Left colon (tissue), 2 donors: ENCODE data around the gene SETD2. TPM values are rescaled to one million over a fixed set of nuclear protein-coding genes. Genes with fewer than 3 reads are reported as not detected.

ENCODE experiments used
- ATAC-seq: fragments of 200-7000 bp; cut with Tn5 transposase; one replicate; pipeline ENCODE4 v1.9.1; 2020; ENCODE audit warnings: mild to moderate bottlenecking, moderate library complexity
- DNase-seq, 2 donors: peaks; one replicate each; pipeline ENCODE4 v3.0.0-alpha.2; 2020
- intact Hi-C, 2 donors: fragments of 100-400 bp; cut with DNase I in 1 of 2; cut with micrococcal nuclease in 1 of 2; formaldehyde crosslinking; loops; one replicate each; pipeline versions ENCODE4 v1.11.2 to v1.14.0; 2022; cut with DNase I, micrococcal nuclease
- total RNA-seq, 2 donors: library from RNA; stranded (reverse); fragmentation: NEBNext Ultra II Directional; extraction: Animal tissue kit (Norgen Biotek cat#: 25700); gene quantifications; one replicate each; pipeline ENCODE4 v1.2.1, GENCODE V29; 2021
- donor health status: DM: no; HTN: no; CAD: no.
- donor health status: DM: yes; HTN: yes; CAD: no.

SETD2 gene
- total RNA-seq, 2 donors from 2014 or later = 45.3 to 49.1 TPM

DNA sequence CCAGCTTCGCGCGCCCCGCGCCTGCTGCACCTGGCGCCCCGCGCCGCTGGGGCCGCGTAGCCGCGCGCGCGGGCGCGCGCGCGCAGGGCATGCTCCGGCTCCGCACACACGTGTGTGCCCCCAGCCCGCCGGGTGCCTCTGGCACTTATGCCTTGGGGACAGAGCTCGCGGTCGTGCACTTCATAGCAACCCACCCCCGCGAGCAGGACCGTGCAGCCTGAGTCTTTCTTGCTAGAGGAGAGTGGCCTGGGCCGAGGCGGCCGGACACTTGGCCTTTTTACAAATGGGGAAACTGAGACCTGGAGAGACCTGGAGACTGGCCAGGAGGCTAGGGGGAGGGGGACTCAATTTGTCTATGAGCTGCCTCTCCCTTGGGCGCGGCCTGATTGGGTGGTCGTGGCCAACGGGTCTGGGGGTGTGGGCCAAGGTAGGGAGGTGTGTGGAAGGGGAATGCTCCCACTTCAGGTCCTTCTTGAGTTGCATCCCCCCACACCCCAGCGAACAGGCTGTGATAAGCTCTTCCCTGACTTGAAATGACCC, 183.9 kb downstream of the SETD2 start:
- intact Hi-C loops = no loop called here
- no peak for ATAC-seq
- peak in 1 of 2 donors; percentile 66 for DNase-seq

DNA sequence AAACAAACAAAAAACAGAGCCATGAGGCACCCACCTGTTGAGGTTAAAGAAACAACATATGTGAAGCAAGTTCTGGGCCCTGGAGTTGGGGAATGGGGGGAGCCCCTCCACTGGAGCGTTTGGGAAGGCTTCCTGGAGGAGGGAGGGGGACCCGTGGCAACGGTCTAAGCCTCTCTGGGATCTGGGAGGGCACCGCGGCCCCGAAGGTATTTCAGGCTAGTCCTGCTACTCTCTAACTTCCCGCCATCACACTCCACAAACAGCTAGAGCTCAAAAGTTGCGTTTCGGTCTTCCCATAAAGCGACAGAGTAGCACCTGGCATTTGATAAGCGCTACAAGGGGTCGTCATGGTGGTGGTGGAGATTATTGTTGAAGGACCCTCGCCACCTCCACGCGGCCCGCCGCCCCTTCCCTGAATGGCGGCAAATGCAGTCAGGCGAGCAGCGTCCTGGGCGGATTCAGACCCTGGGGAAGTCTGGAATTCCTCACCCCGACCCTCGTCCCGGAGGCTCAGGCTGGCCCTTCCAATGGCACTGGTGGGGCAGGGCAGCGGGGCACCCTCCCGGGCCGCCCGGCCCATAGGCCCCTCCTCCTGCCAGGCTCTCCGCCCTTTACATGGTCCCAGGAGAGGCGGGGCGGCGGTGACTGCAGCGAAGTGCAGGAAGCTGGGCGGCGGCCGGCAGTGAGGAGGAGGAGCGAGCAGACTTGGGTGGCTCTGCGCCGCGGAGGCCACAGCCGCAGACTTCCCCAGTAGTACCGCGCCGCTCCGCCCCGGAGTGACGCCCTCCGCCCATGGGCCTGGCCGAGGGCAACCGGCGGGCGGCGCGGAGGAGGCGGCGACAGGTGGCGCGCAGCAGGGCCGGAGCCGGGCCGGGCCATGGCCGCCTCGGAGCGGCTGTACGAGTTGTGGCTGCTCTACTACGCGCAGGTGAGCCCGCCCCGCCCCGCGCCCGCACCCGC, 184.6 kb downstream of the SETD2 start, which contains the start of gene NBEAL2:
NBEAL2 (plus strand) TSS at position 682 of the 960 bp plus-strand sequence; CDS start at position 878, 196 bp downstream.
- ATAC-seq (peak; percentile 72), DNase-seq (peak; percentile 98 to 99)
- intact Hi-C loops = no loop called here

- intact Hi-C loops = no loop called here
- no peak for ATAC-seq
- DNase-seq = no peak
Measured at GRCh38 chr3:46978381-46978780, 185.5 kb downstream of the SETD2 start.

DNA sequence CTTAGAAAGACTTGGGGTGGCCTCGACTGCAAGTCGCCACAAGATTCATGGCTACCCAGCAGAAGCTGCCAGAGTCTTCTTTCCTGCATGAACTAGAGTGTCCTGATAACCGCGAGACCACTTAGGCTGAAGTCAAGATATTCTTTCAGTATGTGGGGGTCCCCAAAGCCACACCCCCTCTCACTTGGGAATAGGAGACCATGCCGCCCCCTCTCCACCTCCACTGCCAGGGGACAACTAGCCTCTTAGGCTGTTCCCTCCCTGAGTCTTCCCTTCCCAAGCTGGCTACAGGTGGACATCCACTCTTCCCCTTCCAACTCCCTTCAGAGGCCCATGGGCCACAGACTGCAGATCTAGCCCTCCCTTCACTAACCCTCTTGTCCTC, 186.1 kb downstream of the SETD2 start:
- intact Hi-C loops = no loop called here
- DNase-seq (no peak), ATAC-seq (no peak)

DNA sequence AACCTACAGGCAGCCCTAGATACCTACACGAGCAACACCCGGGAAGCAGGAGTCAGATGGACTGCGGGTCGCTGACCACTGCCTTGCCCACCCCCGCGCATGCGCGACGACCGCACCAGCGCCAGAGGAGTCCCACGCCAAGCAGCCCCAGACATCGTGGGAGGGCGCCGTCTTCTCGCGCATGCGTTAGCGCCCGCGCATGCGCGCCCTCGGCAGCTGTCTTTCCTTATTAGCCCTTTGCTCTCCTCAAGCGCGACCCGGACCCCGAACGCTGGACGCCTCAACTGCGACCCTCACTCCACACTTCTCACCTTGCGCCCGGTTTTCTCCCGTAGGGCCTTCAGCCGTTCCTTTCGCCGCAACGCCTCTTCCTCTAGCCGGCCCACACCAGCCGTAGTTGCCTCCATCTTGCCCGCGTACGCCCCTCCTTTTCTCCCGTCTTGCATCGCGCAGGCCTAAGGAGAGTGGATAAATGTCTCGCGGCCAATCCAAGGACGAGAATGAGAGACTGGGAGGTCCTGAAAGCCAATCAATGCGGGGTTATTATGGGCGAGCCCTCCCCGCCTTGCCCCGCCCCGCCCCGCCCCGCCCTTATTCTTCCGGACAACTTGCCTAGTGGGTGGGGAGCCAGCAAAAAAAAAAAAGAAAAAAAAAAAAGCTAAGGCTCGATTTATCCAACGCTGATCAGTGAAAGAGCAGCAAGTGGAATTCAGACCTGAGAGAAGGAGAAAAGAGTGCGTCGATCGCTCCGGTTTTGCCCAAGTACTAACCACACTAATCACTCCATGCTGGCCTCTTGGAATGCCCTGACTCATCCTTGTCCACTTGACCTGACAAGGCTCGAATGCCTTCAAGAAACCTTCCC, 187.4 kb downstream of the SETD2 start, which contains the start of gene CCDC12:
CCDC12 (minus strand) TSS at position 420 of the 865 bp plus-strand sequence; CDS start at position 407, 13 bp downstream.
- ATAC-seq = peak; percentile 71
- peak; percentile 93 to 97 for DNase-seq
- intact Hi-C loops = no loop called here

DNA sequence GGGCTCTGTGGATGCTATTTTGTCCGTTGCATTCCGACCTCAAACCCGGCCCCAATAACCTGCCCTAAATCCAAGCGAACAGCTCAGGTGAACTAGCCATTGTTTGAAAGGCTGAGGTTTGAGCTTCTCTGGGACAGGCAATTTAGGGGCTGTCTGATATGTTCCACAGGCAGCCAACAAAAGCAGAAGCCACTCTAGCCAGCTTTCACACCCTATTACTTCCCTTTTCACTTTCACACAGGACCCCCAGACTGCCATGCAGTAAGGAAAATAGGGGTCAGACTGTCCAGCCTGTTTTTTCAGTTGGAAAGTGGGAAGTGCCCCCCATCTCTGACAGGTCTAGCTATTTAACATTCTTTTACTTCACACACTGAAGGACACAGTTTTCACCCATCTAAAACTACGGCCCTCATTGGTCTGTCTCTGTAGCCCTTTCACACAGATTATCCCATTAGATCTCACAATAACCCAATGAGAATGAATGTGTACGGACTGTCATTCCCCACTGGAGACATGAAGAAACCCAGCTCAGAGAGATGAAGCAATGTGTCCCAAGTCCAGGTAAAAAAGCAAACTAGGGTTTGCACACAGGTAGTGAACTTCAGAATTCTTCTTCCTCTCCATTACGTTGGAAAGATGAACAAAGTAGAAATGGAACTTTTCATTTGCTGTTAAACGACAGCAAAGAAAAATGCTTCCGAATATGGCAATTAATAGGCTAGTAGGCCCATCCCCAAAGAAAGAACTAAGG, 189.3 kb downstream of the SETD2 start:
- intact Hi-C loops = no loop called here
- ATAC-seq (no peak), DNase-seq (no peak)

DNA sequence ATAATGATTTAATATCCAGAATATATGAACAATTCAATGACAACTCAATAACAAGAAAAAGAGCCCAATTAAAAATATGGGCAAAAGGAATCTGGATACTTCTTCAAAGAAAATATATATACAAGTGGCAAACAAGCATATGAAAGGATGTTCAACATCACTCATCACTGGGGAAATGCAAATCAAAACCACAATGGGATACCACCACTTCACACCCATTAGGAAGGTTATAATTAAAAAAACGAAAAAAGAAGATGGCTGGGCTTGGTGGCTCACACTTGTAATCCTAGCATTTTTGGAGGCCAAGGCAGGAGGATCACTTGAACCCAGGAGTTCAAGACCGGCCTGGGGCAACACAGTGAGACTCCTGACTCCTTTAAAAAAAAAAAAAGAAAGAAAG, 191.5 kb downstream of the SETD2 start:
- no peak for DNase-seq
- intact Hi-C loops = no loop called here
- no peak for ATAC-seq

DNA sequence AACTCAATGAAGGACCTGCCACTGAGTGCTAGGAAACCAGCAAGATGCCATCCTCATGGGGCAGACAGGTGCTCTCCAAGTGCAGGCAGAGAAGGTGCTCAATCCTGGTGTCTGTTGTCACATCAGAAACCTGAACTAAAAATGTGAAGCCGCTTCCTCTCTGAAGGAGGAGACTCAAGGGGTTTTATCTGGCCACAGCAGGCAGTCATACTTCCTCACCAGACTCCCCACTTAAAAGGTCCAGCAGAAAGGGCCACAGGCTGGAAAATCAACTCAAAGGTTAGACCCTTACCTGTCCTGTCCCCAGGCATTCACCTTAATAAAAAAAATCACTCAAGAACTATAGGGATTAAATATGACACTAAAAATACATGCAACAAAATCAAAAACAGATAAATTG, 192.2 kb downstream of the SETD2 start:
- intact Hi-C loops = no loop called here
- DNase-seq (no peak), ATAC-seq (no peak)

- ATAC-seq (peak; percentile 3), DNase-seq (no peak)
- intact Hi-C loops = no loop called here
Measured at GRCh38 chr3:46971151-46971550, 192.8 kb downstream of the SETD2 start.

GRCh38 chr3:46970391-46971091, 193.4 kb downstream of the SETD2 start:
- ATAC-seq (peak; percentile 80), DNase-seq (no peak)
- intact Hi-C loops = no loop called here

DNA sequence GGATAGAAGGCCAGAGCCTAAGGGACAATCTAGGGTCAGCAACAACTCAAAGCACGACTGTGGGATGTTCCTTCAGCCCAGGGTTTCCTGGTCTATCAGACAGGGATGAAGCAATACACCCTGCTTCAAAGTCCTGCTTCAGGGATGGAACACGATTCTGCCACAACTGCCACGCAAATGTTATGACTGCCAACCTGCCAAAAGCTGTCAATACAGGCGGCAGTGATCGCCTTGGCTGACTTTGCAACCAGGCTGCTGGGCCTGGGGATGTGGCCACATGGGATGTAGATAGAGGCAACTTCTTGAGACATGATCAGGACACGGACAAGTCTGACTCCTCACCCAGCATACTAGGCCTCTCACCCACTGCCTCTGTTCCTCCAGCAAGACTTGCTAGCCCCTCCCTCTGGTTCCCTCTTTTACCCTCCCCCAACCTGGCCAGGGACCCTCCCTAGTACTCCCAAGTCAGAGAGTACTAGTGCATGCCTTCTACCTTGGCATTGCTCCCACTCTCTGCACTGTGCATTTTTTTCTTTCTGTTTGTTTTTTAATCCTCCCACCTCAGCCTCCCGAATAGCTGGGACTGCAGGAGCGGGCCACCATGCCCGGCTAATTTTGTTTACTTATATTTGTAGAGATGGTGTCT, 195.0 kb downstream of the SETD2 start:
- DNase-seq (no peak), ATAC-seq (peak; percentile 35)
- intact Hi-C loops = no loop called here

DNA sequence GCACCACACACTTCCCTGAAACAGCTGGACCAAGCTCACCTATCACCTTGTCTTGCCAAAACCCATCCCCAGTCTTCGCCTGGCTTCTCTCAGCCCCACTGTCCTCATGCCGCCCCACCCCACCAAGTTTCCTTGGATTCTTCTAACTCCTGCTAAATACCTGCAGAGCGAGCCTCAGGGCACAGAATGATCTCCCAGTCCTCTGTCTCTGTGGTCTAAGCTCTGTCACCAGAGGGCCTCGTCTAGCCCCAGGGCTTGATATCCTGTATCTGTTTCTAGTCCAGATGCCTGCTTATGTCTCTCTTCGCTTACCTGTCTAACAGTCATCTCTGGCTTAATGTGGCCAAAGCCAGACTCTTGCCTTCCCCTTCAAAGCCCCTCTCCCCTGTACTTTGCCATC, 197.1 kb downstream of the SETD2 start:
- intact Hi-C loops = no loop called here
- DNase-seq (no peak), ATAC-seq (no peak)

Other genes starting within 250 kb of the SETD2 start
- gene CCDC12, start 187.4 kb downstream of the SETD2 start, total RNA-seq = 10 to 100 TPM; 40.0 to 54.4 TPM
- 10 to 100 TPM; 51.4 to 98.1 TPM for gene NBEAL2, start 184.4 kb downstream of the SETD2 start, total RNA-seq
- 1 to 10 TPM; 5.8 to 6.1 TPM for gene KIF9, start 118.7 kb upstream of the SETD2 start, total RNA-seq
- 10 to 100 TPM; 17.7 to 26.9 TPM for gene KLHL18, start 118.8 kb upstream of the SETD2 start, total RNA-seq
- 10 to 100 TPM; 35.9 to 43.4 TPM for gene PTPN23, start 216.9 kb upstream of the SETD2 start, total RNA-seq